HG02571 (cell line): ENCODE measurements around the gene EXOSC5.
"Not testable (repeated sequence)": the region's sequence is repeated elsewhere in the genome, so short reads cannot be mapped to it uniquely, and the experiment has no call there.

Experiments
- ATAC-seq: cut with Tn5 transposase; IDR thresholded peaks from one replicate; pipeline ENCODE4 v1.9.1; 2021; ENCODE audit warnings: mild to moderate bottlenecking, moderate library complexity; ENCODE audit not compliant: unreplicated experiment

EXOSC5 gene

GRCh38 chr19:41397086-41398049, at the start of gene EXOSC5, which contains the start of gene BCKDHA:
TSS of gene EXOSC5 (minus strand) at chr19:41397359. CDS start at chr19:41397328, 31 bp downstream.
TSS of gene BCKDHA (plus strand) at chr19:41397818. CDS start at chr19:41397828, 10 bp downstream.
- ATAC-seq, result peak; percentile 87

GRCh38 chr19:41445575-41445974, 48.4 kb upstream of the EXOSC5 start:
- no peak for ATAC-seq

GRCh38 chr19:41443813-41444455, 46.8 kb upstream of the EXOSC5 start:
- ATAC-seq, result no peak

- ATAC-seq, result no peak
Measured at GRCh38 chr19:41442473-41443355, 45.6 kb upstream of the EXOSC5 start, which contains the start of gene ERICH4. TSS of gene ERICH4 (plus strand) at chr19:41443156. CDS start at chr19:41443170, 14 bp downstream.

GRCh38 chr19:41441321-41441945, 44.3 kb upstream of the EXOSC5 start:
- no peak for ATAC-seq

GRCh38 chr19:41439441-41440222, 42.5 kb upstream of the EXOSC5 start, which contains the start of gene DMAC2:
TSS of gene DMAC2 (minus strand) at chr19:41439912. CDS start at chr19:41439899, 13 bp downstream.
- ATAC-seq, result peak; percentile 79

- ATAC-seq, result no peak
Measured at GRCh38 chr19:41437944-41438574, 40.9 kb upstream of the EXOSC5 start.

GRCh38 chr19:41436674-41436951, 39.5 kb upstream of the EXOSC5 start:
- ATAC-seq, result no peak

- no peak for ATAC-seq
Measured at GRCh38 chr19:41435936-41436673, 38.9 kb upstream of the EXOSC5 start.

GRCh38 chr19:41435376-41435775, 38.2 kb upstream of the EXOSC5 start:
- ATAC-seq, result not testable (repeated sequence)

GRCh38 chr19:41434450-41434849, 37.3 kb upstream of the EXOSC5 start:
- ATAC-seq, result no peak

GRCh38 chr19:41433171-41433570, 36.0 kb upstream of the EXOSC5 start:
- no peak for ATAC-seq

- ATAC-seq, result no peak
Measured at GRCh38 chr19:41431426-41432386, 34.5 kb upstream of the EXOSC5 start.

GRCh38 chr19:41430922-41431321, 33.8 kb upstream of the EXOSC5 start:
- ATAC-seq, result no peak

- ATAC-seq, result no peak
Measured at GRCh38 chr19:41428481-41428859, 31.3 kb upstream of the EXOSC5 start.

GRCh38 chr19:41427647-41428480, 30.7 kb upstream of the EXOSC5 start:
- ATAC-seq, result no peak
